ENCODE measurements around the gene JAK3. TPM values are rescaled to one million over a fixed set of nuclear protein-coding genes. Genes with fewer than 3 reads are reported as not detected.

The JAK3 gene
- total and polyA plus RNA-seq, 2 donors (not counting 3 experiments of a cell fraction or from before 2014, with no cell fraction given), result 3.1 to 3.8 TPM

- Histone ChIP-seq H3K27me3 (ENCODE audit: control insufficient read depth in 2 of 2, insufficient read depth in 2 of 2, low read length in 2 of 2) (peaks cover 9% of the 10 kb centered on the region in 2 experiments), H3K9me1 (replicated peaks; ENCODE audit: control insufficient read depth, extremely low read depth, insufficient read depth, low read length) (no peaks in the 10 kb centered on the region), H3K79me2 (ENCODE audit: control insufficient read depth, insufficient read depth, low read length) (no peaks in the 10 kb centered on the region), H3K4me2 (ENCODE audit: insufficient read depth, low read length) (no peak overlapping the region), H4K20me1 (replicated peaks; ENCODE audit: control insufficient read depth, extremely low read depth, insufficient read depth, low read length) (no peaks in the 10 kb centered on the region), H3K4me3 (replicated peaks in 1 of 3; ENCODE audit: insufficient read depth in 1 of 3, low read depth in 1 of 3, low read length in 3 of 3) (no peak overlapping the region), H3K36me3 (ENCODE audit: control insufficient read depth in 2 of 2, extremely low read depth in 1 of 2, insufficient read depth in 2 of 2, low read length in 2 of 2) (no peaks in the 10 kb centered on the region), H3K9ac (replicated peaks; ENCODE audit: extremely low read depth, insufficient read depth, low read length) (no peak overlapping the region), H3K27ac (ENCODE audit: insufficient read depth, low read depth, low read length) (no peak overlapping the region), H3K9me3 (replicated peaks; ENCODE audit: control insufficient read depth, insufficient read depth, low read length) (no peaks in the 10 kb centered on the region), H3K4me1 (ENCODE audit: control insufficient read depth, extremely low read depth, insufficient read depth, low read length) (peaks cover 3% of the 10 kb centered on the region), H2AFZ (ENCODE audit: low read depth, low read length) (no peak overlapping the region)
- DNase-seq (ENCODE audit: low read depth, low spot score), result no peak
- dilution Hi-C loops (cut with MboI; ENCODE audit: extremely low pct_ligation_motif_present, low sequenced_read_pairs) (no loop called here), intact Hi-C loops (cut with micrococcal nuclease) (loop anchor here (5.0 kb wide), 1 partner anchor 142 kb away; the partner anchor contains the start of gene CCDC124)
- ChIA-PET CTCF (interaction anchor here (1.3 kb wide), 1 partner anchor 10 kb away, joined by 3 read pairs; no protein-coding TSS in a partner anchor), POLR2A (no interaction called here)
- no peak for FAIRE-seq
- TF ChIP-seq CTCF (IDR thresholded peaks at IDR 0.05; ENCODE audit: extremely low read depth in 1 of 2, insufficient read depth in 1 of 2, low read depth in 1 of 2, low read length in 2 of 2), result no peak
- no peak for TF ChIP-seq JUN (IDR thresholded peaks at IDR 0.05; ENCODE audit: borderline replicate concordance, insufficient read depth, insufficient read length, low read depth)
- TF ChIP-seq POLR2AphosphoS5 (IDR thresholded peaks at IDR 0.05; ENCODE audit: insufficient read depth, low read depth, low read length), result no peak
- TF ChIP-seq, protein P1, sequence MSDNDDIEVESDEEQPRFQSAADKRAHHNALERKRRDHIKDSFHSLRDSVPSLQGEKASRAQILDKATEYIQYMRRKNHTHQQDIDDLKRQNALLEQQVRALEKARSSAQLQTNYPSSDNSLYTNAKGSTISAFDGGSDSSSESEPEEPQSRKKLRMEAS (IDR thresholded peaks at IDR 0.05; ENCODE audit: insufficient read depth, insufficient read length), result no peak
- TF ChIP-seq EZH2 (IDR thresholded peaks at IDR 0.05; ENCODE audit: borderline replicate concordance, low read depth, low read length, severe bottlenecking), result no peak
- TF ChIP-seq FOS (IDR thresholded peaks at IDR 0.05; ENCODE audit: borderline replicate concordance, insufficient read depth, low read length), result no peak
- TF ChIP-seq GATA2 (IDR thresholded peaks at IDR 0.05; ENCODE audit: insufficient read depth, insufficient read length, low read depth, low read length), result no peak
- no peak for TF ChIP-seq MYC (IDR thresholded peaks at IDR 0.05; ENCODE audit: low read depth, low read length)
- TF ChIP-seq POLR2A (IDR thresholded peaks at IDR 0.05; ENCODE audit: low read depth, low read length), result no peak
- no TSS peak for BruUV-seq (replicated peaks)
These were observed 57.6 kb downstream of the JAK3 start for GRCh38 chr19:17790059-17790780.

Measured in endothelial cell of umbilical vein (primary cell).